ENCODE results near the gene GLI3.

GLI3 gene

DNA sequence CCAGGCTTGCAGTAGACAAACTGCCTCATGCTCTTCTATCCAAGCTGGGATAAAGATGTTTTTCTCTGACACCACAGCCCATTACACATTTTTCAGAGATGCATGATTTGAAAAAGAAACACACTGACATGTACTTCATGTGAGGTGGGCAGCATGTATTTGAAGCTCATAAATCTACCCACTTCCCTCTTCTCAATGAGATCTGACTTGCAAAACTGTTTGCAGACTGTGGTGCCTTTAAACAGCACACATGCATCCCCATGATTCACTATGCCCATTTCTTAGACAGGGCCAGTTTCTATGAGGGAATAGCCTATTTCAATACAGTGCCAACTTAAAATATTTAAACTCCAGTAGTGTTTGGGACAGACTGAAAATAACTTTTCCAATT, 109.8 kb downstream of the GLI3 start:
- no peaks in the 10 kb centered on the region for H3K27me3 ChIP-seq (ENCODE audit: insufficient read depth, low read length, poor library complexity, severe bottlenecking)
- no peak overlapping the region for H3K9ac ChIP-seq (ENCODE audit: low read depth, low read length, poor library complexity, severe bottlenecking)
- H3K4me1 ChIP-seq (ENCODE audit: insufficient read depth, low read length, poor library complexity, severe bottlenecking), result no peaks in the 10 kb centered on the region
- H2AFZ ChIP-seq (ENCODE audit: low read length), result no peak overlapping the region
- no peaks in the 10 kb centered on the region for H3K9me2 ChIP-seq (replicated peaks; ENCODE audit: low read depth, low read length)
- H3K36me3 ChIP-seq (ENCODE audit: insufficient read depth, low read length), result no peaks in the 10 kb centered on the region
- TF ChIP-seq EZH2phosphoT487 (IDR thresholded peaks at IDR 0.05; ENCODE audit: borderline replicate concordance) (no peak), CTCF (conservative IDR thresholded peaks at IDR 0.05; ENCODE audit: low read length) (no peak)
- no peak overlapping the region for H3K4me2 ChIP-seq (ENCODE audit: low read depth, low read length, poor library complexity, severe bottlenecking)
- no peak overlapping the region for H3K4me3 ChIP-seq (ENCODE audit: low read length, poor library complexity, severe bottlenecking)
- H3K9me3 ChIP-seq (ENCODE audit: insufficient read depth, low read depth, low read length), result no peaks in the 10 kb centered on the region
- H3F3A ChIP-seq (ENCODE audit: low read depth), result no peaks in the 10 kb centered on the region
- no peaks in the 10 kb centered on the region for H4K20me1 ChIP-seq (ENCODE audit: insufficient read depth, low read length, poor library complexity, severe bottlenecking)
- no peaks in the 10 kb centered on the region for H3K79me2 ChIP-seq (ENCODE audit: insufficient read depth, low read length)

GRCh38 chr7:42126475-42127231, 110.4 kb downstream of the GLI3 start:
- Histone ChIP-seq H3K4me2 (ENCODE audit: low read depth, low read length, poor library complexity, severe bottlenecking) (no peak overlapping the region), H3K36me3 (ENCODE audit: insufficient read depth, low read length) (no peaks in the 10 kb centered on the region), H3K4me3 (ENCODE audit: low read length, poor library complexity, severe bottlenecking) (no peak overlapping the region), H3F3A (ENCODE audit: low read depth) (no peaks in the 10 kb centered on the region), H2AFZ (ENCODE audit: low read length) (no peak overlapping the region), H3K9me2 (replicated peaks; ENCODE audit: low read depth, low read length) (no peaks in the 10 kb centered on the region), H3K27me3 (ENCODE audit: insufficient read depth, low read length, poor library complexity, severe bottlenecking) (no peaks in the 10 kb centered on the region), H3K4me1 (ENCODE audit: insufficient read depth, low read length, poor library complexity, severe bottlenecking) (no peaks in the 10 kb centered on the region), H3K79me2 (ENCODE audit: insufficient read depth, low read length) (no peaks in the 10 kb centered on the region), H3K9me3 (ENCODE audit: insufficient read depth, low read depth, low read length) (no peaks in the 10 kb centered on the region), H4K20me1 (ENCODE audit: insufficient read depth, low read length, poor library complexity, severe bottlenecking) (no peaks in the 10 kb centered on the region), H3K9ac (ENCODE audit: low read depth, low read length, poor library complexity, severe bottlenecking) (no peak overlapping the region)
- TF ChIP-seq CTCF (conservative IDR thresholded peaks at IDR 0.05; ENCODE audit: low read length) (no peak), EZH2phosphoT487 (IDR thresholded peaks at IDR 0.05; ENCODE audit: borderline replicate concordance) (no peak)

GRCh38 chr7:42125321-42125720, 111.7 kb downstream of the GLI3 start:
- no peaks in the 10 kb centered on the region for H3K4me1 ChIP-seq (ENCODE audit: insufficient read depth, low read length, poor library complexity, severe bottlenecking)
- no peak overlapping the region for H2AFZ ChIP-seq (ENCODE audit: low read length)
- H3K79me2 ChIP-seq (ENCODE audit: insufficient read depth, low read length), result no peaks in the 10 kb centered on the region
- TF ChIP-seq EZH2phosphoT487 (IDR thresholded peaks at IDR 0.05; ENCODE audit: borderline replicate concordance) (no peak), CTCF (conservative IDR thresholded peaks at IDR 0.05; ENCODE audit: low read length) (no peak)
- no peaks in the 10 kb centered on the region for H3K27me3 ChIP-seq (ENCODE audit: insufficient read depth, low read length, poor library complexity, severe bottlenecking)
- no peak overlapping the region for H3K4me3 ChIP-seq (ENCODE audit: low read length, poor library complexity, severe bottlenecking)
- H3K9me3 ChIP-seq (ENCODE audit: insufficient read depth, low read depth, low read length), result no peaks in the 10 kb centered on the region
- no peaks in the 10 kb centered on the region for H3K9me2 ChIP-seq (replicated peaks; ENCODE audit: low read depth, low read length)
- H3K9ac ChIP-seq (ENCODE audit: low read depth, low read length, poor library complexity, severe bottlenecking), result no peak overlapping the region
- no peaks in the 10 kb centered on the region for H4K20me1 ChIP-seq (ENCODE audit: insufficient read depth, low read length, poor library complexity, severe bottlenecking)
- no peaks in the 10 kb centered on the region for H3F3A ChIP-seq (ENCODE audit: low read depth)
- H3K4me2 ChIP-seq (ENCODE audit: low read depth, low read length, poor library complexity, severe bottlenecking), result no peak overlapping the region
- no peaks in the 10 kb centered on the region for H3K36me3 ChIP-seq (ENCODE audit: insufficient read depth, low read length)

Data from Loucy (cell line).